GM12878 (cell line): Measurements from ENCODE around the gene GBP5. TPM values are rescaled to one million over a fixed set of nuclear protein-coding genes. Genes with fewer than 3 reads are reported as not detected.

Source experiments
- IKZF1 ChIP-seq: fragments of 450-650 bp; conservative IDR thresholded peaks from 2 replicates; pipeline ENCODE4 v1.6.1; 2017; ENCODE audit warnings: antibody characterized with exemption, mild to moderate bottlenecking
- RAD21 ChIP-seq: IDR thresholded peaks from 2 replicates; pipeline ENCODE4 v1.6.1; 2011; ENCODE audit warnings: mild to moderate bottlenecking, low read depth, low read length, moderate library complexity; ENCODE audit not compliant: insufficient read depth
- RB1 ChIP-seq: fragments of 450-650 bp; formaldehyde crosslinking; IDR thresholded peaks from 2 replicates; pipeline ENCODE4 v1.6.1; 2017; ENCODE audit warnings: mild to moderate bottlenecking, borderline replicate concordance
- polyA plus RNA-seq, 11 experiments: library from polyadenylated mRNA; depleted of rRNA in 4 of 11; unstranded in 6 of 11; stranded (reverse) in 5 of 11; fragments of >200 nt; fragmentation: Nextera tagmentation in 4 of 11; fragmentation: Illumina TruSeq in 1 of 11; extraction: Ambion mirVana in 4 of 11; extraction: Trizol in 1 of 11; gene quantifications; 1 replicate in 1 of 11; 2 replicates in 10 of 11; pipeline versions ENCODE4 v1.2.1 to v1.2.3, GENCODE V29; 2011 to 2016; ENCODE audit warnings: inconsistent platforms in 2 of 11, missing spikeins in 2 of 11, low read depth in 1 of 11
- total RNA-seq, 4 experiments: library from RNA; depleted of rRNA in 3 of 4; stranded (reverse); fragments of >200 nt in 3 of 4; fragmentation: Illumina TruSeq in 1 of 4; extraction: Trizol in 1 of 4; gene quantifications; 2 replicates each; pipeline versions ENCODE4 v1.2.1 to v1.2.3, GENCODE V29; 2013 to 2021
- TF ChIP-seq, protein P1 (sequence below): IDR thresholded peaks from 2 replicates; pipeline ENCODE4 v1.6.1; 2012; ENCODE audit warnings: improper control_type of control experiment, low read depth, low read length; ENCODE audit not compliant: insufficient replicate concordance

GBP5 gene
- total and polyA plus RNA-seq, 10 of the 15 experiments (the other 5 are each of a cell fraction or from before 2014, with no cell fraction given): 0.17 to 1.0 (median 0.42) TPM

DNA sequence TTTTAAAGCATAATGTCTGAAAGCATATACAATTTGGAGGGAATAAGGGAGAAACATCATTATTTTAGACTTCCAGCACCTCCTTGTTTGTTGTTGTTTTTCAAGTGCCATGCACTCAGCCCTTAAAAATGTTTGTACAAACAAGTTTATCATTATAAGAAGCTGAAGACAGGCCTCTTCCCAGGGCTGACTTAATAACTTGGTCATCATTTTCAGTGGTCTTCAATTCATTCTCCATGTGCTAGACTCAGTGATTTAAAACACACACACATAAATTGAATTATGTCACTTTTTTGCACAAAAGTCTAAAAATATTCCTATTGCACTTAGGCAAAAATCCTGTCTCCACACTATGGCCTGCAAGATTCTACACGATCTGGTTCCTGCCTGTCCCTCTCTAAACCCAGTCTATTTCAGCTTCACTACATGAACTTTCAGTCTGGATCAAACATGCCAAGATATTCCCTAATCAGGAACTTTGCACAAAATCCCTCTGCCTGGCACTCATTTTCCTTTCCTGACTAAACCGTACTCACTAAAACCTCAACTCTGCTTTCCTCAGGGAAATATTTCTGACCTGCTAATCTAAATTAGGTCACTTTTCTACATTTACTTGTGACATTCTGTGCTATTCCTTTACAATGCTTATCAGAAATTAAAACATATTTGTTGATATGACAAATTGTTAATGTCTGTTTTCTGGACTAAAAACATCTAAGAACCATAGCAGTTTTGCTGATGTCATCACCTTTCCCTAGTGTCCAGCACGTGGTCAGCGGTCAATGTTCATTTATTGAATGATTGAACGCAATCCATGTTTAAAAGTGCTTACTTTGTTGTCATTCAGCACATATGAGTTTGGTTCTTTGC, 14.8 kb upstream of the GBP5 start (continued):
- TF ChIP-seq, protein P1, sequence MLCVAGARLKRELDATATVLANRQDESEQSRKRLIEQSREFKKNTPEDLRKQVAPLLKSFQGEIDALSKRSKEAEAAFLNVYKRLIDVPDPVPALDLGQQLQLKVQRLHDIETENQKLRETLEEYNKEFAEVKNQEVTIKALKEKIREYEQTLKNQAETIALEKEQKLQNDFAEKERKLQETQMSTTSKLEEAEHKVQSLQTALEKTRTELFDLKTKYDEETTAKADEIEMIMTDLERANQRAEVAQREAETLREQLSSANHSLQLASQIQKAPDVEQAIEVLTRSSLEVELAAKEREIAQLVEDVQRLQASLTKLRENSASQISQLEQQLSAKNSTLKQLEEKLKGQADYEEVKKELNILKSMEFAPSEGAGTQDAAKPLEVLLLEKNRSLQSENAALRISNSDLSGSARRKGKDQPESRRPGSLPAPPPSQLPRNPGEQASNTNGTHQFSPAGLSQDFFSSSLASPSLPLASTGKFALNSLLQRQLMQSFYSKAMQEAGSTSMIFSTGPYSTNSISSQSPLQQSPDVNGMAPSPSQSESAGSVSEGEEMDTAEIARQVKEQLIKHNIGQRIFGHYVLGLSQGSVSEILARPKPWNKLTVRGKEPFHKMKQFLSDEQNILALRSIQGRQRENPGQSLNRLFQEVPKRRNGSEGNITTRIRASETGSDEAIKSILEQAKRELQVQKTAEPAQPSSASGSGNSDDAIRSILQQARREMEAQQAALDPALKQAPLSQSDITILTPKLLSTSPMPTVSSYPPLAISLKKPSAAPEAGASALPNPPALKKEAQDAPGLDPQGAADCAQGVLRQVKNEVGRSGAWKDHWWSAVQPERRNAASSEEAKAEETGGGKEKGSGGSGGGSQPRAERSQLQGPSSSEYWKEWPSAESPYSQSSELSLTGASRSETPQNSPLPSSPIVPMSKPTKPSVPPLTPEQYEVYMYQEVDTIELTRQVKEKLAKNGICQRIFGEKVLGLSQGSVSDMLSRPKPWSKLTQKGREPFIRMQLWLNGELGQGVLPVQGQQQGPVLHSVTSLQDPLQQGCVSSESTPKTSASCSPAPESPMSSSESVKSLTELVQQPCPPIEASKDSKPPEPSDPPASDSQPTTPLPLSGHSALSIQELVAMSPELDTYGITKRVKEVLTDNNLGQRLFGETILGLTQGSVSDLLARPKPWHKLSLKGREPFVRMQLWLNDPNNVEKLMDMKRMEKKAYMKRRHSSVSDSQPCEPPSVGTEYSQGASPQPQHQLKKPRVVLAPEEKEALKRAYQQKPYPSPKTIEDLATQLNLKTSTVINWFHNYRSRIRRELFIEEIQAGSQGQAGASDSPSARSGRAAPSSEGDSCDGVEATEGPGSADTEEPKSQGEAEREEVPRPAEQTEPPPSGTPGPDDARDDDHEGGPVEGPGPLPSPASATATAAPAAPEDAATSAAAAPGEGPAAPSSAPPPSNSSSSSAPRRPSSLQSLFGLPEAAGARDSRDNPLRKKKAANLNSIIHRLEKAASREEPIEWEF: no peak
- TF ChIP-seq RB1 (no peak), RAD21 (no peak), IKZF1 (no peak)
